ENCODE results near the gene NBPF1.
"Not testable (repeated sequence)": the region's sequence is repeated elsewhere in the genome, so short reads cannot be mapped to it uniquely, and the experiment has no call there.

Gene NBPF1

GRCh38 chr1:16613185-16614147, at the start of gene NBPF1:
Gene NBPF1 (minus strand): TSS chr1:16613564.
- DNase-seq: peak; percentile 98

GRCh38 chr1:16658234-16658633, 44.9 kb upstream of the NBPF1 start:
- not testable (repeated sequence) for DNase-seq

- not testable (repeated sequence) for DNase-seq
Measured at GRCh38 chr1:16656981-16657683, 43.8 kb upstream of the NBPF1 start.

GRCh38 chr1:16656574-16656973, 43.2 kb upstream of the NBPF1 start:
- not testable (repeated sequence) for DNase-seq

GRCh38 chr1:16651560-16651959, 38.2 kb upstream of the NBPF1 start:
- DNase-seq: not testable (repeated sequence)

- DNase-seq: not testable (repeated sequence)
Measured at GRCh38 chr1:16649960-16650359, 36.6 kb upstream of the NBPF1 start.

- not testable (repeated sequence) for DNase-seq
Measured at GRCh38 chr1:16649390-16649789, 36.0 kb upstream of the NBPF1 start.

GRCh38 chr1:16648756-16649155, 35.4 kb upstream of the NBPF1 start:
- DNase-seq: not testable (repeated sequence)

GRCh38 chr1:16648250-16648649, 34.9 kb upstream of the NBPF1 start:
- DNase-seq: peak; percentile 17

GRCh38 chr1:16647179-16648176, 34.1 kb upstream of the NBPF1 start:
- DNase-seq: not testable (repeated sequence)

GRCh38 chr1:16646716-16647115, 33.4 kb upstream of the NBPF1 start:
- DNase-seq: not testable (repeated sequence)

GRCh38 chr1:16646061-16646664, 32.8 kb upstream of the NBPF1 start:
- peak; percentile 27 for DNase-seq

- peak; percentile 38 for DNase-seq
Measured at GRCh38 chr1:16645271-16646060, 32.1 kb upstream of the NBPF1 start.

GRCh38 chr1:16644482-16645270, 31.3 kb upstream of the NBPF1 start:
- peak; percentile 98 for DNase-seq

GRCh38 chr1:16644193-16644481, 30.8 kb upstream of the NBPF1 start:
- DNase-seq: no peak

- not testable (repeated sequence) for DNase-seq
Measured at GRCh38 chr1:16643476-16644192, 30.3 kb upstream of the NBPF1 start.

GRCh38 chr1:16643001-16643411, 29.6 kb upstream of the NBPF1 start:
- peak; percentile 36 for DNase-seq

GRCh38 chr1:16642025-16642966, 28.9 kb upstream of the NBPF1 start:
- not testable (repeated sequence) for DNase-seq
